Right kidney (tissue), 1 donor: Measurements from ENCODE around the gene KPNB1.

ENCODE experiments used
- DNase-seq: peaks from one replicate; pipeline ENCODE4 v3.0.0-alpha.2; 2016

Gene KPNB1

DNA sequence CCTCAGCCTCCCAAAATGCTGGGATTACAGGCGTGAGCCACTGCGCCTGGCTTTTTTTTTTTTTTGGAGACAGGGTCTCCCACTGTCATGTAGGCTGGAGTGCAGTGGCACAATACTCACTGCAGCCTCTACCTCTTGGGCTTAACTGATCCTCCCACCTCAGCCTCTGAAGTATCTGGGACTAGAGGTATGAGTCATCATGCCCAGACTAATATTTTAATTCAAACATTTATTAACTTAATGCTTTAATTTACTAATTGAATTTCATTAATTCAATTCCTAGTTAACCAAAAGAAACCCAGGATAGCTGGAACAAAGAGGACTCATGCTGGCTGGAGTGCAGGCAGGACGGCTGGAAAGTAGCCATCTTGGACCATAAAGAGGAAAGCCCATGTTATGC is 14.0 kb upstream of the KPNB1 start:
- DNase-seq: no peak

DNA sequence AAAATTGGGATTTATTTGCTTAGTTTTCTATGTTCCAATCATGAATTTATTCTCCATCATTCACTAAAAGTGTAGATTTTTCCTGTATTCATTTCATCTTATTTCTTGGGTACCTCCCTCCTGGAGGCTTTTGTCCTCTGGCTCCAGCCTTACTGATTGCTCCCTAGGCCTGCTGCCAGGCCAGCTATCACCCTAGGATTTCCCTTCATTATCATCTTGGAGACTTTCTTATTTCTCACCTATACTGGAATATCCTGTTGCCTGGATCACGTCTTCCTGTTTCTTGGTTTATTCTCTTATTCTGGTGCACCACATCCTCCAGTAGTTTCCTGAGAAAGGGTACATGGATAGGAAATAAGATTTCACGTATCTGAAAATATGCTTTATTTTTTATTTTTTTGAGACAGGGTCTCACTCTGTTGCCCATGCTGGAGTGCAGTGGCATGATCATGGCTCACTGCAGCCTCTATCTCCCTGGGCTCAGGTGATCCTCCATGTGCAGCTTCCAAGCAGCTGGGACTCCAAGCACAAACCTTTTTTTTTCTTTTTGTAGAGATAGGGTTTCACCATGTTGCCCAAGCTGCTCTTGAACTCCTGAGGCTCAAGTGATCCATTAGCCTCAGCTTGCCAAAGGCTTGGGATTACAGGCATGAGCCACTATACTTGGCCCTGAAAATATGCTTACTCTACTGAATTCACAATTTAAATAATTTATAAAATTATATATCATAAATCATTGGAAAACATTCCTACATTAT is 13.3 kb upstream of the KPNB1 start:
- DNase-seq: no peak

DNA sequence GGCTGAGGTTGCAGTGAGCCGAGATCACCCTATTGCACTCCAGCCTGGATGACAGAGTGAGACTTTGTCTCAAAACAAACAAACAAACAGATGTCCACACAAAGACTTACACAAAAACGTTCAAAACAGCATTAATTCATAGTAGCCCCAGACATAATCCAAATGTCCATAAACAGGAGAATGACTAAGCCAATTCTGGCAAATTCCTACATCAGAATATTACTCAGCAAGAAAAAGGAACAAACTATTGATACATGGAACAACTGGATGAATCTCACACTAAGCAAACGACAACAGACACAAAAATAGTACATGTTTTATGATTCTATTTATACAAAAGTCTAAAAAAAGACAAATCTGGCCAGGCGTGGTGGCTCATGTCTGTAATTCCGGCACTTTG is 10.8 kb upstream of the KPNB1 start:
- no peak for DNase-seq

DNA sequence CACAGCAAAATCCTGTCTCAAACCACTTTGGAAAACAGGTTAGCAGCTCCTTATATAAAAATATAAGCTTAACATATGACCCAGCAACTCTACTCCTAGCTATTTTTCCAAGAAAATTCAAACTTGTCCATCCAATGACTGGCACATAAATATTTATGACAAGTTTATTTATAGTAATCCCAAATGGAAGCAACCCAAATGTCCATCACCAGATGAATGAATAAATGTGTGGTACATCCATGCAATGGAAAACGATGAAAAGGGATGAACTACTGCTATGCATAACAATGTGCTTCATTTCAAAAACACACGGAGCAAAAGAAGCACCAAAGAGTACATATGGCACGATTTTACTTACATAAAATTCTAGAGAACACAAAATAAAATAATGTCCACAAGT is 9.6 kb upstream of the KPNB1 start:
- no peak for DNase-seq

DNA sequence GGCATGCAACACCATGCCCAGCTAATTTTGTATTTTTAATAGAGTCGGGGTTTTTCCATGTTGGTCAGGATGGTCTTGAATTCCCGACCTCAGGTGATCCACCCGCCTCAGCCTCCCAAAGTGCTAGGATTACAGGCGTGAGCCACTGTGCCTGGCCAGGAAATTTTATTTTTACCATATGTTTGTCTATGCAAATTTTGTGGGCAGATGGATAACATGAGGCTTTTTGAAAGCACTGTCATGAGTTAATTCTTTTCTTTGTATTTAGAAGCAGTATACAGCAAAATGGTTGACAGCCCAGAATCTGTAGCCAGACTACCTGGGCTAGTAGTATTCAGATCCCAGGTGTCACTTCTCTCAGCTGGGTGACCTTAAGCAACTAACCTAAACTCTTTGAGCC is 8.5 kb upstream of the KPNB1 start:
- no peak for DNase-seq

DNA sequence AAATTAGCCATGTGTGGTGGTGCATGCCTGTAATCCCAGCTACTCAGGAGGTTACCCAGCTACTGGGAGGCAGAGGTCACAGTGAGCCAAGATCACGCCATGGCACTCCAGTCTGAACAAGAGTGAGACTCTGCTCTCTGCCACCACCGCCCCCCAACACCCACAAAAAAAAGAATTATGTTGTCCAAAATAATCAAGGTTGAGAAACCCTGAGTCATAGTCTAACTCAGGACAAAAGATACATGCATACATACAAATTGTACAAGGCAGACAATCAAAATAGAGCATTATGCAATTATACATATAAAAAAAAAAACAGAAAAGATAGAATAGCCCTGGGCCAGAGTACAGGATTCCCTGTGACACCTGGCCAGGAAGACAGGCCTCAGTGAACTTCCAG is 6.6 kb upstream of the KPNB1 start:
- no peak for DNase-seq

DNA sequence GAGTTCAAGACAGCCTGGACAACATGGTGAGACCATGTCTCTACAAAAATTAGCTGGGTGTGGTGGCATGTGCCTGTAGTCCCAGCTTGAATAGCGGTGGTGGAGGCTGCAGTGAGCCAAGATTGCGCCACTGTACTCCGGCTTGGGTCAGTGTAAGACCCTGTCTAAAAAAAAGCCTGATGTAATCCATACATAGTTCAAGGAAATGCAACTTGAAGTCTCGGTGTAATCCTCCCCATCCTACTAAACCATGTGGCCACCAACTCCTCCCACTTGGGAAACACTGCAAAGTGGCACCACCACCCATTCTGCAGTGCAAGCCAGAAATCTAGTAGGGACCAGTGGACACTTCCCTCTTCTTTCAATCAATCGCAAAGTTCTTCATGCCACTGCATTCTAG is 5.4 kb upstream of the KPNB1 start:
- DNase-seq: no peak

DNA sequence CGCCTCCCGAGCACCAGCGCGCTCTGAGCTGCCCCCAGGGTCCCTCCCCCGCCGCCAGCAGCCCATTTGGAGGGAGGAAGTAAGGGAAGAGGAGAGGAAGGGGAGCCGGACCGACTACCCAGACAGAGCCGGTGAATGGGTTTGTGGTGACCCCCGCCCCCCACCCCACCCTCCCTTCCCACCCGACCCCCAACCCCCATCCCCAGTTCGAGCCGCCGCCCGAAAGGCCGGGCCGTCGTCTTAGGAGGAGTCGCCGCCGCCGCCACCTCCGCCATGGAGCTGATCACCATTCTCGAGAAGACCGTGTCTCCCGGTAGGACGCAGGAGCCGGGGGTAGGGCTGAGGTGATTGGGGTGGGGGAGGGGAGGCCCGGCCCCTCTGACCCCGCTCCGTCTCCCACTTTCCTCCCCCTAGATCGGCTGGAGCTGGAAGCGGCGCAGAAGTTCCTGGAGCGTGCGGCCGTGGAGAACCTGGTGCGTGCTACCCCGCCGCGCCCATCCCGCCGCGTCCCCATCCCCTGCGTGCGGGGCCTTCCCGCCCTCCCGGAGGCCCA is 329 bp downstream of the KPNB1 start:
- peak; percentile 78 for DNase-seq

DNA sequence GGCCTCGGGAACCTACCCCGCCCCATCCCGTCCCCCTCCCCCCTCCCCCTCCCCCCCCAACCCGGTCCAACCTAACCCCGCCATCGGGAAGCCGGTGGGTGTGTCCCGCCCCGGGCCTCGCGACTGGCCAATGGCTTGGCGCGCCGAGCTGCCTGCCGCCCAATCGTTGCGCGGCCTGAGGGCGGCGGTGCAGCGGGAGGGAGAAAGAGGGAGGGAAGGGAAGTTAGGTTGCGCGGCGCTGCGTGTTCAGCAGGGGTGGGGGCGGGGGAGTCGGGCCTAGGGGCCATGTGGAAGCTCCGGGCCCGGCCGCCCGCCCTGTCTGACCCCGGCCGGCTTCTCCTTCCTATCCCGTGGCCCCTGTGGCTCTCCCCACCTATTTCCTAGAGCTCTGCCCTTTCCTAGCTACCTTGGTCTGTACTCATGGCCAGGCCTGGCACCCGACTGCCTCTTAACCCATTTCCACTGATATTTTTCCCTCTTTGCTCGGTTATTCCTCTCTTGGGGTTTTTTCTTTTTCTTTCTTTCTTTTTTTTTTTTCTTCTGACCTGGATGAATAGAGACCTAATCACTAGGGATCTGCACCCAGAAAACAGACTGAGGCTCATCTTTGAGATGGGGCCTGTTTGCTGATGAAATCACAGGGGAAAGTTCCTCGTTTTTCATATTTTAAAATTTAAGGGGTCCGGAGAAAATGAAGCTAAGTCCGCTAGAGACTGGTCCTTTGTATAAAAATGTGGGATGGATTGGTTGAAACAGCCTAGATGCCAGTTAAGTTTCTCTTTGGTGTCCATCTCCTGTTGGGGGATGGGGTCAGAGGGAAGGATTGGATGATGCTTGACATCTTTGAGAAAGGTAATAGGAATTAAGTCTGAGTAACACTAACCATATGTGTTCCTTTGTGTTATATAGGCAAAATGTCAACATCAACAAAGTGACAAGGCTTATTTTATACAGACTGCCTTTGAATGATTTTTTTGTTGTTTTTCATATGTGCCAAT is 1.1 kb downstream of the KPNB1 start:
- DNase-seq: peak; percentile 77

DNA sequence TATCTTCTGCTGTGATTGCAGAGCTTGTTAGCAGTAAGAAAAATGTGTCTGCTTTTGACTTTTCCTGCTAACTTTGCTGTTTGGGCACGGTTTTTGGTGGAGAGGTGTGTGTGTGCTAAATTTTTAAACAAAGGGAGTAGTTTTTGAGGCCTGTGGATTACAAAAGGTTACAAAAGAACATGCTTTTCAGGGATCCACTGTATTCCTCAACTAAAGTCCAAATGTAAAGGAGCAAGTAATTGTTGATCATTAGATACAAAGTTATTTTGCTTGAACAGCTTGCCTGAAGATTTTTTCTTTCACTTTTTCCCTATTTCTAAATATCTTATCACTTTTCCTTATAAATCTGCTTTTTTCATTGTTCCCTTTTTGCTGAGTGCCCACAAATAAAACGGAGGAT is 2.0 kb downstream of the KPNB1 start:
- DNase-seq: no peak

DNA sequence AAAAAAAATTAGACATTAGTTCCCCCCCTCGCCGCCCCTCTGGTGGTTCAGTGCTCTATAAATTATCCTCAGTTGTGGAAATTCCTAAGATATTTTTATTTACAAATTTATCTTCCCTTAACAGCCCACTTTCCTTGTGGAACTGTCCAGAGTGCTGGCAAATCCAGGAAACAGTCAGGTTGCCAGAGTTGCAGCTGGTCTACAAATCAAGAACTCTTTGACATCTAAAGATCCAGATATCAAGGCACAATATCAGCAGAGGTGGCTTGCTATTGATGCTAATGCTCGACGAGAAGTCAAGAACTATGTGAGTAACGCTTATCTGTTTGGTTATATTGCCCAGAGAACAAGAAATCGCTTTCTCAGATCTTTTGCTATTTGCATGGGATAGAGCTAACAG is 2.9 kb downstream of the KPNB1 start:
- no peak for DNase-seq

DNA sequence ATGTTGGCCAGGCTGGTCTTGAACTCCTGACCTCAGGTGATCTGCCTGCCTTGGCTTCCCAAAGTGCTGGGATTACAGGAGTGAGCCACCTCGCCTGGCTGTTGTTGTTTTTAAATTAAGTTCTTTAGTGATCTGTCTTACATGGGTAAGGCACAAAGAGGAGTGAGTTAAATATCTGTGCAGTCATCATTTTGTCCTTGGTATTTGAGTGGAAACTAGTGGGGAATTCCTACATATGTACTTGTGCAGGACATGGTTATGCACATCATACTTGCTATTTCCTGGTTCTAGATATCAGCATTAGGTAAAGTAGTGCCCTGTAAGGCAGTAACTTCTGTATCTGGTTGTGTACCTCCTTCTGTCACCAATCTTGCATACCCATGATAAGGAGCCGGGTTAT is 3.7 kb downstream of the KPNB1 start:
- no peak for DNase-seq

DNA sequence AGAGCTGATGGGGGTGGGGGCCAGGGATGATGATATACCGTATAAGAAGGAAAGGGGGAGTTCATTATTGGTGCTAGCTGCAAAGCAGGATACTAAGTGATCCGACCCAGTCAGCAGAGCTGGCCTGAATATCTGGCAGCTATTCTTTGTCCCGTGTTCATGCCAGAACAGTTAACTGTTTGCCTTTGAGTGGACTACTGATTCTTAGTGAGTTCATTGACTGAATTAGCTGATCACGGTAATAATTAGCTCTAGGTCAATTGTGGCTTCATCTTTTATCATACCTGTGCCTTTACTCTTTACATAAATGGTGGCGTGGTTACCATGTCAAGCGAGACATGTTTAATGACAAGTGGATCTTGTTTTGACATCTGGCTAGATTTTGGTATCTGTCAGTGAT is 5.3 kb downstream of the KPNB1 start:
- DNase-seq: no peak

DNA sequence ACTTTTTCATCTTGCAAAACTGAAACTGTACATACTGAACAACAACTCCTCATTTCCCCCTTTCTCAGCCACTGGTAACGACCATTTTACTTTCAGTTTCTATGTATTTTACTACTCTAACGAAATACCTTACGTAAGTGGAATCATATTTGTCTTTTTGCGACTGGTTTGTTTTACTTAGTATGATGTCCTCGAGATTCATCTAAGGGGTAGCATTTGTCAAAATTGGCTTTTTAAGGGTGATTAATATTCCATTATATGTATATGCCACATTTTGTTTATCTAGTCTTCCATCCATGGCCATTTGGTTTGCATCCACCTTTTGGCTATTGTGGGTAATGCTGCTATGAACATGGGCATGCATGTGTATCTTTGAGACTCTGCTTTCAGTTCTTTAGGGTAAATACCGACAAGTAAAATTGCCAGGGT is 10.4 kb downstream of the KPNB1 start:
- DNase-seq: no peak

DNA sequence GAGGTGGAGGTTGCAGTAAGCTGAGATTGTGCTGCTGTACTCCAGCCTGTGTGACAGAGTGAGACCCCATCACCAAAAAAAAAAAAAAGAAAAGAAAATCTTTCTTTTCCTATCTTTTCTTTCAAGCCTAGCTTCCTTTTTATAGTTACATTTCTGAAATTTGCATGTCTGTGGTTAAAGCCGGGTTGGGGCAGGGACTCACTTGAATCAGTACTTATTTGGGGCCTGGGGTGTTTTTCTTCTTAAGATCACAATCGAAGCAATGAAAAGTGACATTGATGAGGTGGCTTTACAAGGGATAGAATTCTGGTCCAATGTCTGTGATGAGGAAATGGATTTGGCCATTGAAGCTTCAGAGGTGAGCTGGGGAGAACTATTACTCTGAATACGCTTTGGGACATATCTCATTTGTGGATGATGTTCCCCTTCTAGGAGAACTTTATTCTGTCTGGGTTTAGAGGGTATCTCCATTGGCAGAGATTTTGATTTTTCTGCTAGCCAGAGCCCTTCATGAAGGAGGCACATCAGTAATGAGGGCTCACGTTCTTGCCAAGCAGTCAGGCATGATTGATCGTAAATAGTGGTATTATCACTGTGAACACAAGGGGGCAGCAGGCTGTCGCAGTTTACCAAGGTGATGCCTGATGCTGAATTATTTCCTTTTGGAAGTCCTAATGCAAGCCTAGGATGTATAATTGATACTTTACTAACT is 14.3 kb downstream of the KPNB1 start:
- peak; percentile 37 for DNase-seq

DNA sequence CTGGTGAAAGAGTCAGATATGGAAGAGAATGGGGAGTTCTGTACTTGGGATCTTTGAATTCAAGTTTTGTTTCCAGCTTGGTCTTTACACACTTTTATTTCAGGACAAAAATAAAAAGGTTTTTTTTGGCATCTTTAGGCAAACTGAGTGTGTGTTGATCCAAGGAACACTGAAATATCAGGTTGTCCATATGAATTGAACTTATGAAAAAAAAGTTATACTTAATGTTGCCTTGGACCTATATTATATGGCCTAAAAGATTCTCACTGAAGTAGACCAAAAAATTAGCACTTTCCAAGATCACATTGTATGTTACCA is 14.9 kb downstream of the KPNB1 start:
- DNase-seq: no peak

DNA sequence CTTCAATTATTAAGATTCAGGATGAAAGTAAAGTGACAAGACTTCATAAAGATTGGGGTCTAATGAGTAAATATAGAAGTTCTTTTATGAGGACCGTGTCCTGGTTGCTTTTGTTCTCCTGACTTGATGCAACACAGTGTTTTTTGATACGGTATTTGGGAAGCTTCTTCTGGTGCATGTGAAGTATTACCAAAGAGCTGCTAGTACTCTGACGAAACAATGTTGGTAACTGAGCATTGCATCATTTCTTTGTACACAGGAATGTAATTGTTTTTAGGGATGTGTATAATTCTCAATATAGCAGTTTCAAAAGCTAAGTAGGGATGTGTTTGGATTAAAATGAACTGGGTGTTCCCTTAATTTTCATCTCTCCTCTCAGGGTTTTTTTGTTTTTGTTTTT is 15.9 kb downstream of the KPNB1 start:
- DNase-seq: no peak

DNA sequence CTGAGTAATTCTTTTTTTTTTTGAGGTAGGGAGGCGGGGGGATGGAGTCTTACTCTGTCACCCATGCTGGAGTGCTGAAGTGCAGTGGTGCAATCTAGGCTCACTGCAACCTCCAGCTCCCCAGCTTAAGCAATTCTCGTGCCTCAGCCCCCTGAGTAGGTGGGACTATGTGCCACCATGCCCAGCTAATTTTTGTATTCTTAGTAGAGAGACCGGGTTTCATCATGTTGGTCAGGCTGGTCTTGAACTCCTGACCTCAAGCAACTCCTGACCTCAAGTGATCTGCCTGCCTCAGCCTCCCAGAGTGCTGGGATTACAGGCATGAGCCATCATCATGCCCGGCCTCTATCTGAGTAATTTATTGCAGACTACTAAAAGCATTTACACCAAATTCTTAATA is 19.4 kb downstream of the KPNB1 start:
- DNase-seq: no peak

DNA sequence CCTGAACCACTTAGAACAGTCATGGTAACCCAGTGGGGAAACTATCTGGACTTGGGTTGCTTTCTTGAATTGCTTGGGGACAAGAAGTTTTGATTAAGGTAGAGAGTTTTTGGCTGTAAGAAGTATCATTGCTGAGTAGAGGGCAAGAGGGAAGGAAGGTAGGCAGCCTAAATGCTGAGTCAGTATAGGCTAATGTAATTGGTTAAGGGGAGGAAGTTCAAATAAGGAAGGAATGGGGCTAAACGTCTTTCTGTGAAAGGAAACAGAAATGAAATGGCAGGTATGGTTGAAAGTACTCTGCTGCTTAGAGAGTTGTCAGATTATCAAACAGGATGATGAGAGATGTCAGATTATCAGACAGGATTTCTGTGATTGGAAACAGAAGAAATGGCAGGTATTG is 20.3 kb downstream of the KPNB1 start:
- DNase-seq: no peak

DNA sequence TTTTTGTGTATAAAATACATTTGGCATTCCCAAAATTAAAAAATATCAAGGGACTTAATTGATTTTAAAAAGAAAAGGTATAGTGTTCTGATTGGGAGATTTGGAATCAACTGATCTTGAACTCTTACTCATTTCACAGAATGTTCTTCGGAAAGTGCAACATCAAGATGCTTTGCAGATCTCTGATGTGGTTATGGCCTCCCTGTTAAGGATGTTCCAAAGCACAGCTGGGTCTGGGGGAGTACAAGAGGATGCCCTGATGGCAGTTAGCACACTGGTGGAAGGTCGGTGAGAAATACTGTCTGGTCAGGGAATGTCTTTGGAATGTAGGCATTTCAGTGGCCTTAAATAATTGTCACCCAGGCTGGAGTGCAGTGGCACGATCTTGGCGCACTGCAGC is 24.8 kb downstream of the KPNB1 start:
- no peak for DNase-seq

DNA sequence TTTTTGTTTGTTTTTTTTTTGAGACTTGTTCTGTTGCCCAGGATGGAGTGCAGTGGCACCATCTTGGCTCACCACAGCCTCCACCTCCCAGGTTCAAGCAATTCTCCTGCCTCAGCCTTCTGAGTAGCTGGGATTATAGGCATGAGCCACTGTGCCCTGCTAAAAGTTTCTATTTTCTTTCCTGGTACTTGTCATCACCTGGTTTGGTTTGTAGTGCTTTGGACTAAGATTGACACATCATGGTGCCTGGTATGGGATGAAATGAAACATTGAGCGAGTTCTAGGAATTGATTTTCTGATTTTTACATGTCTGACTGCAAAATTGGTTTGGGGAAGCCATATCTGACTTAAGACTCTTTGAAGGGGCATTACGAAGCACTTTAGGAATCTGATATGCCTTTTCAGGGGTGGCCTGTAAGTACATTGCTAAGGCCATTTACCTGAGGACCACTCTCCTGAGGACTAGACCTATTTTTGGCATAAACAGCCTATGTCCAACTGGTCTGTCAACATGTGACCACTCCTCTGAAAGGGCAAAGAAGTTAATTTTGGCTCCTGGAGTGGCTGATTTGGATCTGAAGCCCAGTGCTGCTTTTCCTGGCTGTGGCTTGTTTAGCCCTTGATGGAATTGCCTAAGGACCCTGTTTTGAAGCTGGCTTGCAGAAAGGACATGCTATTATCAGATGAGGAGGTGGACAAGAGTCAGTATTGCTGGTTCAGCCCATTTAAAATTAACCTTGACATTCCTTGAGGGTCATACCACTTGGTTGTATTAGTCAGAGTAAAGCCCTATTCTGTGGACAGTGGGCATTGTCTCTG is 25.9 kb downstream of the KPNB1 start:
- DNase-seq: no peak

DNA sequence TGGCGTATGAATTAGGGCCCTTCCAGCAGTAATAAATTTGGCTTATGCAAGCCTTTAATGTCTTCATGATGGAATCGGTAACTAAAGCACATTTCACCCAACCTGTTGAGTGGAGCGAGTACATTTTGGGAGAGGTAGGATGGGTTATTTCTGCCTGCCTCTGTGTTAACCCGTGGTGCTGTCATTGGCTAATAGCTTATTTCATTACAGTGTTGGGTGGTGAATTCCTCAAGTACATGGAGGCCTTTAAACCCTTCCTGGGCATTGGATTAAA is 26.4 kb downstream of the KPNB1 start:
- DNase-seq: no peak
